Adrenal gland (tissue), 19 donors: ENCODE measurements around the gene KRTAP10-1. TPM values are rescaled to one million over a fixed set of nuclear protein-coding genes. Genes with fewer than 3 reads are reported as not detected.

ENCODE experiments used
- DNase-seq, 7 donors: peaks; one replicate each; pipeline ENCODE4 v3.0.0-alpha.2; 2019 to 2020
- H3K27ac ChIP-seq, 5 donors: fragments of 200-600 bp; sonication (generic) in 4 of 5; 1 replicate in 3 of 5; 2 replicates in 2 of 5; pipeline versions ENCODE4 v1.5.1 to v1.8.0; 2016 to 2020; ENCODE audit warnings: mild to moderate bottlenecking in 1 of 5
- H3K27me3 ChIP-seq: fragments of 200-600 bp; 2 replicates; pipeline ENCODE4 v1.8.0; 2021
- H3K36me3 ChIP-seq, 2 donors: fragments of 200-600 bp; replicated peaks in 1 of 2; 1 replicate in 1 of 2; 2 replicates in 1 of 2; pipeline versions ENCODE4 v1.5.1 to v1.8.0; 2018 to 2022
- H3K4me1 ChIP-seq, 2 donors: fragments of 200-600 bp; replicated peaks in 1 of 2; 1 replicate in 1 of 2; 2 replicates in 1 of 2; pipeline versions ENCODE4 v1.5.1 to v1.8.0; 2018 to 2021
- H3K4me3 ChIP-seq, 4 donors: fragments of 200-600 bp; sonication (generic) in 3 of 4; one replicate each; pipeline ENCODE4 v1.5.1; 2016 to 2018
- H3K9me3 ChIP-seq, 3 donors: fragments of 200-600 bp; sonication (generic) in 1 of 3; replicated peaks in 1 of 3; 1 replicate in 2 of 3; 2 replicates in 1 of 3; pipeline versions ENCODE4 v1.5.1 to v1.8.0; 2016 to 2021
- POLR2A ChIP-seq, 2 donors: fragments of 450-650 bp; IDR thresholded peaks; one replicate each; pipeline ENCODE4 v1.6.1; 2017; ENCODE audit warnings: antibody characterized with exemption in 2 of 2, mild to moderate bottlenecking in 2 of 2, moderate library complexity in 1 of 2
- WGBS, 4 donors: extraction: QIAGEN DNeasy Blood & Tissue Kit in 2 of 4; methylation state at CpG; one replicate each; pipeline versions ENCODE4 v1.1.5 to v1.1.7; 2013 to 2017; 5-methylcytosine and 5-hydroxymethylcytosine counted together
- intact Hi-C, 2 donors: fragments of 100-400 bp; cut with DNase I; formaldehyde crosslinking; loops; one replicate each; pipeline versions ENCODE4 v1.14.1 to v1.15.0; 2022 to 2023
- long read RNA-seq, 10 donors: library from polyadenylated mRNA in 3 of 10; unstranded in 2 of 10; stranded (forward) in 1 of 10; transcript quantifications; one replicate each; pipeline ENCODE4 v2.0.0 and lab custom pipeline, GENCODE V29; 2021 to 2026
- polyA plus RNA-seq, 3 donors: library from polyadenylated mRNA; stranded (reverse); fragments of 200-250 nt in 2 of 3; fragments of 350-450 nt in 1 of 3; fragmentation: Illumina TruSeq in 1 of 3; extraction: RNeasy Lipid Tissue Mini Kit (QIAGEN cat#74804) in 1 of 3; gene quantifications; one replicate each; pipeline ENCODE4 v1.2.3, GENCODE V29; 2013 to 2014
- total RNA-seq, 9 donors: library from RNA; depleted of rRNA in 4 of 9; stranded (reverse); fragments of >200 nt in 4 of 9; fragments of 120-200 nt in 1 of 9; fragmentation: NEBNext Ultra II Directional in 1 of 9; extraction: Animal tissue kit (Norgen Biotek cat#: 25700) in 1 of 9; gene quantifications; one replicate each; pipeline versions ENCODE4 v1.1.0 to v1.2.4, GENCODE V29; 2013 to 2023
- TF ChIP-seq, protein P1 (sequence below), 6 experiments: fragments of 450-650 bp in 4 of 6; fragments of 200-600 bp in 2 of 6; sonication (generic) in 1 of 6; IDR thresholded peaks; 1 replicate in 5 of 6; 2 replicates in 1 of 6; pipeline versions ENCODE4 v1.5.1 to v1.8.0; 2016 to 2021; ENCODE audit warnings: antibody characterized with exemption in 6 of 6, mild to moderate bottlenecking in 2 of 6, moderate library complexity in 1 of 6
- donor health status: healthy with polysubstance abuse.
- donor health status: Bipolar disorder and iron deficiency.
- donor health status: DM: yes; HTN: yes; CAD: no.
- donor health status: DM: no; HTN: no; CAD: no.
- donor health status: DM: no; HTN: no; CAD: no.
- donor health status: DM: yes; HTN: yes; CAD: no.

KRTAP10-1 gene
- total RNA-seq: not detected
- not detected for polyA plus RNA-seq
- long read RNA-seq, donor 1: 0 reads
- long read RNA-seq, donor 2: 0 reads
- long read RNA-seq, donor 3: 0 reads
- long read RNA-seq, donor 4: 0 reads
- long read RNA-seq, donor 5: 0 reads
- long read RNA-seq, donor 6: 0 reads
- long read RNA-seq, donor 7: 0 reads
- long read RNA-seq, donor 8: 0 reads
- long read RNA-seq, donor 9: 0 reads
- long read RNA-seq, donor 10: 0 reads

GRCh38 chr21:44539991-44540666 lies at the start of gene KRTAP10-1:
Gene KRTAP10-1, minus strand, starts transcription at chr21:44540195. Its CDS starts 45 bp downstream, at chr21:44540150.
- no peaks in the 10 kb centered on the region for H3K36me3 ChIP-seq
- H3K27ac ChIP-seq: no peak within 1 kb of the TSS
- TF ChIP-seq POLR2A (IDR thresholded peaks at IDR 0.05): no peak
- 59 to 68% (median 67%) methylated on average over 5 to 21 of the region's 21 CpGs for WGBS, 4 donors
- no peaks in the 10 kb centered on the region for H3K9me3 ChIP-seq
- H3K4me1 ChIP-seq: no peaks in the 10 kb centered on the region
- peak in 1 of 7 donors; percentile 18 for DNase-seq
- H3K27me3 ChIP-seq: no peaks in the 10 kb centered on the region
- intact Hi-C loops: no loop called here
- H3K4me3 ChIP-seq: no peak within 1 kb of the TSS

GRCh38 chr21:44589094-44589493 lies 49.1 kb upstream of the KRTAP10-1 start:
- intact Hi-C loops: no loop called here
- Histone ChIP-seq H3K4me1 (no peaks in the 10 kb centered on the region), H3K36me3 (no peaks in the 10 kb centered on the region), H3K9me3 (no peaks in the 10 kb centered on the region), H3K4me3 (no peak overlapping the region), H3K27ac (no peak overlapping the region), H3K27me3 (peaks cover 18% of the 10 kb centered on the region)
- DNase-seq: no peak
- no peak for TF ChIP-seq POLR2A (IDR thresholded peaks at IDR 0.05)
- TF ChIP-seq, protein P1, sequence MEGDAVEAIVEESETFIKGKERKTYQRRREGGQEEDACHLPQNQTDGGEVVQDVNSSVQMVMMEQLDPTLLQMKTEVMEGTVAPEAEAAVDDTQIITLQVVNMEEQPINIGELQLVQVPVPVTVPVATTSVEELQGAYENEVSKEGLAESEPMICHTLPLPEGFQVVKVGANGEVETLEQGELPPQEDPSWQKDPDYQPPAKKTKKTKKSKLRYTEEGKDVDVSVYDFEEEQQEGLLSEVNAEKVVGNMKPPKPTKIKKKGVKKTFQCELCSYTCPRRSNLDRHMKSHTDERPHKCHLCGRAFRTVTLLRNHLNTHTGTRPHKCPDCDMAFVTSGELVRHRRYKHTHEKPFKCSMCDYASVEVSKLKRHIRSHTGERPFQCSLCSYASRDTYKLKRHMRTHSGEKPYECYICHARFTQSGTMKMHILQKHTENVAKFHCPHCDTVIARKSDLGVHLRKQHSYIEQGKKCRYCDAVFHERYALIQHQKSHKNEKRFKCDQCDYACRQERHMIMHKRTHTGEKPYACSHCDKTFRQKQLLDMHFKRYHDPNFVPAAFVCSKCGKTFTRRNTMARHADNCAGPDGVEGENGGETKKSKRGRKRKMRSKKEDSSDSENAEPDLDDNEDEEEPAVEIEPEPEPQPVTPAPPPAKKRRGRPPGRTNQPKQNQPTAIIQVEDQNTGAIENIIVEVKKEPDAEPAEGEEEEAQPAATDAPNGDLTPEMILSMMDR (IDR thresholded peaks at IDR 0.05): no peak
- 85 to 92% (median 87%) methylated on average over 2 of the region's 2 CpGs for WGBS, 4 donors

DNA sequence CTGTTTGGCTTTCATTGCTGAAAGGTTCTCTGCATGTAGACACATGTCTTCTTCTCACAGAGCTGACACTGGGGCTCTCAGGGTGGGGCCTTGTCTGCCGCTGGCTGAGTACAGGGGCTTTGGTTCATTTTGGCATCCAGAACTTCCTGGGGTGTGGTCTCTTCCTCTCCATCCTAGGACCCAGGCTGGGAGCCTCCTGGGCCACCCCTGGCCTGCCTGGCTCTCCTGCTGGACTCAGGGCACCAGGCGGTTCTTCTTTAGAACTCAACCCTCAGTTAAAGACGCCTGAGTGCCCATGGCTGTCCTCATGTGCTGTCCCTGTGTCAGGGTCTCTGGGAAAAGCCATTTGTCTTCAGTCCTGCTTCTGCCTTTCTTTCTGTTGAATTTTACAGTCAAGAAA lies 45.9 kb upstream of the KRTAP10-1 start:
- DNase-seq: no peak
- no peak overlapping the region for H3K4me3 ChIP-seq
- no peaks in the 10 kb centered on the region for H3K4me1 ChIP-seq
- H3K27me3 ChIP-seq: peaks cover 21% of the 10 kb centered on the region
- no peak overlapping the region for H3K27ac ChIP-seq
- WGBS, 4 donors: 73 to 81% (median 77%) methylated on average over 3 of the region's 3 CpGs
- TF ChIP-seq, protein P1 (IDR thresholded peaks at IDR 0.05): no peak
- no peak for TF ChIP-seq POLR2A (IDR thresholded peaks at IDR 0.05)
- H3K36me3 ChIP-seq: no peaks in the 10 kb centered on the region
- intact Hi-C loops: no loop called here
- H3K9me3 ChIP-seq: peaks cover 0 to 7% (median 0%) of the 10 kb centered on the region in 3 donors

DNA sequence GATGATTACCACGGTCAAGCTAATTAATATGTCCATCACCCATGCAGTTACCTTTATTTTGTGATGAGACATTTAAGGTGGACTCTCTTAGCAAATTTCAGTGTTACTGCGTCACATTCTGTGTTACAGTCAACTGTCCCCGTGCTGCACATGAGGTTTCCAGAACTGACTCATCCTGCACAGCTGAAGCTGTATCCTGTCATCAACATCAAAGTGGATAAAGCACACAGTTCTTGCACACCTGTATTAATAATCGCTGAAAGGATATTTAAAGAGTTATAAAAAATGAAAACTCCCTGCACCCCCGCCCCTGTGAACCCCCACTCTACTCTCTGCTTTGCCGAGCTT lies 43.8 kb upstream of the KRTAP10-1 start:
- 61 to 79% (median 67%) methylated on average over 6 of the region's 6 CpGs for WGBS, 4 donors
- Histone ChIP-seq H3K36me3 (no peaks in the 10 kb centered on the region), H3K4me1 (no peaks in the 10 kb centered on the region), H3K4me3 (no peak overlapping the region), H3K27me3 (peaks cover 15% of the 10 kb centered on the region), H3K27ac (no peak overlapping the region), H3K9me3 (peaks cover 0 to 7% (median 0%) of the 10 kb centered on the region in 3 donors)
- no peak for TF ChIP-seq POLR2A (IDR thresholded peaks at IDR 0.05)
- TF ChIP-seq, protein P1 (IDR thresholded peaks at IDR 0.05): no peak
- no peak for DNase-seq
- intact Hi-C loops: no loop called here
